Fibroblast of lung (primary cell): ENCODE results near the gene SFSWAP. TPM values are rescaled to one million over a fixed set of nuclear protein-coding genes. Genes with fewer than 3 reads are reported as not detected.

ENCODE experiments used
- DNase-seq, 2 donors: peaks; one replicate each; pipeline versions ENCODE4 v3.0.0 to v3.0.0-alpha.2; 2010; ENCODE audit warnings: low read depth in 2 of 2
- H2AFZ ChIP-seq: 2 replicates; pipeline ENCODE4 v1.5.1; 2012; ENCODE audit warnings: low read length, control low read depth, inconsistent platforms
- H3K27ac ChIP-seq: 2 replicates; pipeline ENCODE4 v1.5.1; 2011; ENCODE audit warnings: low read length, control low read depth; ENCODE audit not compliant: insufficient read depth
- H3K27me3 ChIP-seq: 2 replicates; pipeline ENCODE4 v1.5.1; 2011; ENCODE audit warnings: mild to moderate bottlenecking, low read length; ENCODE audit not compliant: control insufficient read depth, insufficient read depth
- H3K36me3 ChIP-seq: 2 replicates; pipeline ENCODE4 v1.5.1; 2011; ENCODE audit warnings: low read length; ENCODE audit not compliant: control insufficient read depth, insufficient read depth
- H3K4me1 ChIP-seq: 2 replicates; pipeline ENCODE4 v1.5.1; 2011; ENCODE audit warnings: low read length; ENCODE audit not compliant: control insufficient read depth, insufficient read depth; ENCODE audit errors: extremely low read depth
- H3K4me2 ChIP-seq: 2 replicates; pipeline ENCODE4 v1.5.1; 2011; ENCODE audit warnings: low read length, control low read depth; ENCODE audit not compliant: insufficient read depth; ENCODE audit errors: extremely low read depth
- H3K4me3 ChIP-seq, 4 experiments: fragments of 200-600 bp in 1 of 4; sonication (generic) in 1 of 4; replicated peaks in 1 of 4; 2 replicates each; pipeline ENCODE4 v1.5.1; 2011 to 2016; ENCODE audit warnings: low read length in 4 of 4, low read depth in 3 of 4, mild to moderate bottlenecking in 3 of 4, control low read depth in 2 of 4, inconsistent platforms in 1 of 4, mixed read lengths in 1 of 4; ENCODE audit not compliant: insufficient read depth in 1 of 4; ENCODE audit errors: control extremely low read depth in 1 of 4
- H3K79me2 ChIP-seq: 2 replicates; pipeline ENCODE4 v1.5.1; 2012; ENCODE audit warnings: mild to moderate bottlenecking, low read length, inconsistent platforms; ENCODE audit not compliant: control insufficient read depth, insufficient read depth
- H3K9ac ChIP-seq: 2 replicates; pipeline ENCODE4 v1.5.1; 2011; ENCODE audit warnings: mild to moderate bottlenecking, low read length, control low read depth; ENCODE audit not compliant: insufficient read depth
- H3K9me3 ChIP-seq: 2 replicates; pipeline ENCODE4 v1.5.1; 2012; ENCODE audit warnings: low read depth, low read length; ENCODE audit not compliant: control insufficient read depth, insufficient read depth
- H4K20me1 ChIP-seq: 2 replicates; pipeline ENCODE4 v1.5.1; 2011; ENCODE audit warnings: low read length; ENCODE audit not compliant: control insufficient read depth, insufficient read depth; ENCODE audit errors: extremely low read depth
- EZH2 ChIP-seq: IDR thresholded peaks from 2 replicates; pipeline ENCODE4 v1.5.1; 2012; ENCODE audit warnings: low read length, control low read depth, mild to moderate bottlenecking; ENCODE audit errors: missing control alignments
- polyA plus RNA-seq, 2 donors: library from polyadenylated mRNA; depleted of rRNA in 1 of 2; stranded (reverse) in 1 of 2; unstranded in 1 of 2; fragments of >200 nt; gene quantifications; 2 replicates each; pipeline ENCODE4 v1.2.1, GENCODE V29; 2011 to 2012; ENCODE audit warnings: missing spikeins in 1 of 2
- total RNA-seq: library from RNA; depleted of rRNA; stranded (reverse); fragments of >200 nt; gene quantifications from 2 replicates; pipeline ENCODE4 v1.2.1, GENCODE V29; 2014
- TF ChIP-seq, protein P1 (sequence below), 2 donors: IDR thresholded peaks in 1 of 2; conservative IDR thresholded peaks in 1 of 2; 1 replicate in 1 of 2; 2 replicates in 1 of 2; pipeline ENCODE4 v1.5.1; 2011 to 2012; ENCODE audit warnings: low read length in 2 of 2, control low read depth in 1 of 2, inconsistent platforms in 1 of 2, low read depth in 1 of 2, mild to moderate bottlenecking in 1 of 2

Gene SFSWAP
- total and polyA plus RNA-seq, 2 donors (not counting 1 experiment from before 2014, with no cell fraction given): 9.9 to 23.3 TPM

- Histone ChIP-seq H3K4me3 (no peak overlapping the region), H3K4me2 (no peak overlapping the region), H2AFZ (no peak overlapping the region), H3K27me3 (no peaks in the 10 kb centered on the region), H3K36me3 (peaks cover 2% of the 10 kb centered on the region), H4K20me1 (no peaks in the 10 kb centered on the region), H3K9ac (no peak overlapping the region), H3K27ac (no peak overlapping the region), H3K4me1 (no peaks in the 10 kb centered on the region), H3K79me2 (no peaks in the 10 kb centered on the region), H3K9me3 (no peaks in the 10 kb centered on the region)
- no peak for TF ChIP-seq EZH2
- TF ChIP-seq, protein P1, sequence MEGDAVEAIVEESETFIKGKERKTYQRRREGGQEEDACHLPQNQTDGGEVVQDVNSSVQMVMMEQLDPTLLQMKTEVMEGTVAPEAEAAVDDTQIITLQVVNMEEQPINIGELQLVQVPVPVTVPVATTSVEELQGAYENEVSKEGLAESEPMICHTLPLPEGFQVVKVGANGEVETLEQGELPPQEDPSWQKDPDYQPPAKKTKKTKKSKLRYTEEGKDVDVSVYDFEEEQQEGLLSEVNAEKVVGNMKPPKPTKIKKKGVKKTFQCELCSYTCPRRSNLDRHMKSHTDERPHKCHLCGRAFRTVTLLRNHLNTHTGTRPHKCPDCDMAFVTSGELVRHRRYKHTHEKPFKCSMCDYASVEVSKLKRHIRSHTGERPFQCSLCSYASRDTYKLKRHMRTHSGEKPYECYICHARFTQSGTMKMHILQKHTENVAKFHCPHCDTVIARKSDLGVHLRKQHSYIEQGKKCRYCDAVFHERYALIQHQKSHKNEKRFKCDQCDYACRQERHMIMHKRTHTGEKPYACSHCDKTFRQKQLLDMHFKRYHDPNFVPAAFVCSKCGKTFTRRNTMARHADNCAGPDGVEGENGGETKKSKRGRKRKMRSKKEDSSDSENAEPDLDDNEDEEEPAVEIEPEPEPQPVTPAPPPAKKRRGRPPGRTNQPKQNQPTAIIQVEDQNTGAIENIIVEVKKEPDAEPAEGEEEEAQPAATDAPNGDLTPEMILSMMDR (conservative IDR thresholded peaks at IDR 0.05 in 1 of 2, IDR thresholded peaks at IDR 0.05 in 1 of 2; ENCODE audit: low read depth in 1 of 2, low read length in 2 of 2): no peak
- no peak for DNase-seq
Observed at GRCh38 chr12:131840643-131841416, 129.9 kb downstream of the SFSWAP start.

DNA sequence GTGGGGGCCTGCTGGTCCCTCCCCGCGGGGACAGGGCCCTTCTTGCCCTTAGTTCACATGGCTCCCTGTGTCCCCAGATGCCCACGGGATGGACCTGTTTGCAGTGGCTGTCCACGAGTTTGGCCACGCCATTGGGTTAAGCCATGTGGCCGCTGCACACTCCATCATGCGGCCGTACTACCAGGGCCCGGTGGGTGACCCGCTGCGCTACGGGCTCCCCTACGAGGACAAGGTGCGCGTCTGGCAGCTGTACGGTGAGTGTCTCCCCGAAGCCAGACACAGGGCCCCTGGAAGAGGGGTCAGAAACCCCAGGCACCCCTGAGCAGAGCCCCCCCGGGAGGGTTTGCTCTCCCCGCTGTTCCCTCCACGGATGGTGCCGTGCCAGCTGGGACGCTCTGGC lies 130.7 kb downstream of the SFSWAP start:
- no peak overlapping the region for H3K9ac ChIP-seq
- H3K4me3 ChIP-seq: no peak overlapping the region
- H2AFZ ChIP-seq: no peak overlapping the region
- H3K36me3 ChIP-seq: peaks cover 2% of the 10 kb centered on the region
- no peak for DNase-seq
- no peaks in the 10 kb centered on the region for H3K9me3 ChIP-seq
- no peak overlapping the region for H3K4me2 ChIP-seq
- H3K79me2 ChIP-seq: no peaks in the 10 kb centered on the region
- H3K4me1 ChIP-seq: no peaks in the 10 kb centered on the region
- no peak overlapping the region for H3K27ac ChIP-seq
- no peaks in the 10 kb centered on the region for H3K27me3 ChIP-seq
- TF ChIP-seq, protein P1 (conservative IDR thresholded peaks at IDR 0.05 in 1 of 2, IDR thresholded peaks at IDR 0.05 in 1 of 2; ENCODE audit: low read depth in 1 of 2, low read length in 2 of 2): no peak
- no peak for TF ChIP-seq EZH2
- no peaks in the 10 kb centered on the region for H4K20me1 ChIP-seq

GRCh38 chr12:131842169-131842568 lies 131.3 kb downstream of the SFSWAP start:
- Histone ChIP-seq H3K9ac (no peak overlapping the region), H3K4me1 (no peaks in the 10 kb centered on the region), H3K36me3 (peaks cover 2% of the 10 kb centered on the region), H3K9me3 (no peaks in the 10 kb centered on the region), H3K4me3 (no peak overlapping the region), H3K27me3 (no peaks in the 10 kb centered on the region), H4K20me1 (no peaks in the 10 kb centered on the region), H3K4me2 (no peak overlapping the region), H2AFZ (no peak overlapping the region), H3K27ac (no peak overlapping the region), H3K79me2 (no peaks in the 10 kb centered on the region)
- no peak for TF ChIP-seq EZH2
- TF ChIP-seq, protein P1 (conservative IDR thresholded peaks at IDR 0.05 in 1 of 2, IDR thresholded peaks at IDR 0.05 in 1 of 2; ENCODE audit: low read depth in 1 of 2, low read length in 2 of 2): no peak
- no peak for DNase-seq
